Measurements from ENCODE around the gene HDAC4. TPM values are rescaled to one million over a fixed set of nuclear protein-coding genes. Genes with fewer than 3 reads are reported as not detected.
A peak's percentile ranks its signal among the peaks of the same experiment; 100 is the strongest.

Gene HDAC4
- total RNA-seq, 1 donor from 2014 or later, result 65.7 TPM

DNA sequence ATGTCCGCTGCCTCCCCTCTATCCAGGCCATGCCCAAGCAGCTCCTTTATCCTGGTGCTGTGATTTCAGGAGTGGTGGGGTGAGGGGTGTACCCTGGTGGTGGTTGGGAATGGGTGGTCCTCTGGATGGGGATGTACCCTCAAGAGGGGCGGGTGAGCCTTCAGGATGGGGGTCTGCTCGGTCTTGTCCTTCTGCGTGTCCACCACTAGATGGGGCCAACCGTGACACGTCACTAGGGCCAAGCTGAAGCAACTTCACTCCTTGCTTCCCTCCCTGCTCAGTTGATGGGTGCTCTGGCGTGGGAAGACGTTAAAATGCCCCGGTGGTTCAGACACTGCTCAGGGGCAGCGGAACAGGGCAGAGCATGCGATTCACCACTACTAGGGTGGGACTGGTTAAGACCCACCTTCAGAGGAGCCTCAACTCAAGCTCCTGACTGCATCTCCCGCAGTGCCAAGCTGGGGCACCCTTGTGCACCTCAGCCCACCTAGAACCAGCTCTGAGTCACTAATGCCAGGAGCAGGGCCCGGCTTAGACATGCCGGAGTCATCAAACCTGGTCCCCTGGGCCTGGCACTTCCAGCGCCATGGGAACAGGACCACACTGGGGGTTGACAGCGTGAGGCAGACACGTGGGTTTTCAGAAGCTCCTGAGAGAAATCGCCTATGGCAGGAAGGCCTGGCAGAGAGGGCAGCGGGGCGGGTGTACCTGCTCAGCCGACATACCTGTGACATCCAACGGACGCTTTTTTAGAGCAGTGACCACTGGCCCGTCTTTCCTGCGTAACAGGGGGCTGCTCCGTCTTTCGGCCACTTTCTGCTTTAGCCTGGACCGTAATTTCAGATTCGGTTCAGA, 256.7 kb downstream of the HDAC4 start:
- TF ChIP-seq, protein P1, sequence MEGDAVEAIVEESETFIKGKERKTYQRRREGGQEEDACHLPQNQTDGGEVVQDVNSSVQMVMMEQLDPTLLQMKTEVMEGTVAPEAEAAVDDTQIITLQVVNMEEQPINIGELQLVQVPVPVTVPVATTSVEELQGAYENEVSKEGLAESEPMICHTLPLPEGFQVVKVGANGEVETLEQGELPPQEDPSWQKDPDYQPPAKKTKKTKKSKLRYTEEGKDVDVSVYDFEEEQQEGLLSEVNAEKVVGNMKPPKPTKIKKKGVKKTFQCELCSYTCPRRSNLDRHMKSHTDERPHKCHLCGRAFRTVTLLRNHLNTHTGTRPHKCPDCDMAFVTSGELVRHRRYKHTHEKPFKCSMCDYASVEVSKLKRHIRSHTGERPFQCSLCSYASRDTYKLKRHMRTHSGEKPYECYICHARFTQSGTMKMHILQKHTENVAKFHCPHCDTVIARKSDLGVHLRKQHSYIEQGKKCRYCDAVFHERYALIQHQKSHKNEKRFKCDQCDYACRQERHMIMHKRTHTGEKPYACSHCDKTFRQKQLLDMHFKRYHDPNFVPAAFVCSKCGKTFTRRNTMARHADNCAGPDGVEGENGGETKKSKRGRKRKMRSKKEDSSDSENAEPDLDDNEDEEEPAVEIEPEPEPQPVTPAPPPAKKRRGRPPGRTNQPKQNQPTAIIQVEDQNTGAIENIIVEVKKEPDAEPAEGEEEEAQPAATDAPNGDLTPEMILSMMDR (IDR thresholded peaks at IDR 0.05), result peak; percentile 53 to 58 (median 54)
- no peak overlapping the region for H3K27ac ChIP-seq
- intact Hi-C loops (cut with DNase I), result loop anchor here (2.0 to 10.0 kb wide), 3 partner anchors 148 to 851 kb away; partner anchors contain the start of gene HDAC4
- no peaks in the 10 kb centered on the region for H3K9me3 ChIP-seq
- no peaks in the 10 kb centered on the region for H3K27me3 ChIP-seq
- H3K36me3 ChIP-seq, result peaks cover 5 to 23% of the 10 kb centered on the region in 2 donors
- no peak for DNase-seq (ENCODE audit: low spot score in 2 of 2)
- no peak overlapping the region for H3K4me3 ChIP-seq
- H3K4me1 ChIP-seq, result peaks cover 0 to 3% of the 10 kb centered on the region in 2 donors

DNA sequence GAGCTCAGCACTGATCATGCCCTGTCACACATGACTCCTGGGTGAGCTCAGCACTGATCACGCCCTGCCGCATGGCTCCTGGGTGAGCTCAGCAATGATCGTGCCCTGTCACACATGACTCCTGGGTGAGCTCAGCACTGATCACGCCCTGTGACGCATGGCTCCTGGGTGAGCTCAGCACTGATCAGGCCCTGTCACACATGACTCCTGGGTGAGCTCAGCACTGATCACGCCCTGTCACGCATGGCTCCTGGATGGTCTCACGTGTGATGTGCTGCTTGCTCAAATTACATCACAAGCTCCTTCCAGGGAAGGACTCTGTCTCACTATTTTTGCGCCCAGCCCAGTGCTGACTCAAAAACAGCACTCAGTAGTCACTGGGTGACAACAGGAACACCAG, 258.0 kb downstream of the HDAC4 start:
- H3K27ac ChIP-seq, result no peak overlapping the region
- intact Hi-C loops (cut with DNase I), result loop anchor here (5.0 to 10.0 kb wide), 2 partner anchors 149 to 852 kb away; no protein-coding TSS in a partner anchor
- no peak for DNase-seq (ENCODE audit: low spot score in 2 of 2)

DNA sequence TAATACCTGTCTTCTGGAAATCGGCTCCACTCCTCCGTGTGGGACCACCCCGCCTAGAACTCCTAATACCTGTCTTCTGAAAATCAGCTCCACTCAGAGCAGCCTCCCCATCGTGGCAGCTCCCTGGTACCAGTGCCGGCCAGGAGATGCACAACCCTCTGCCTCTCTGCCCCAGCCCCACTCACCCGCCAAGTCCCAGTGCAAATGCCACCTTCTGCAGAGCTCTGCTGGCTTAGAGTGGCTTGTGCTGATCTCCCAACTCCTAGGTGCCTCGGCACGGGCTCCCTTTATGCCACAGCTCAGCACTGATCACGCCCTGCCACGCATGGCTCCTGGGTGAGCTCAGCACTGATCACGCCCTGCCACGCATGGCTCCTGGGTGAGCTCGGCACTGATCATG, 258.5 kb downstream of the HDAC4 start:
- Histone ChIP-seq H3K27ac (no peak overlapping the region), H3K4me1 (peaks cover 0 to 3% of the 10 kb centered on the region in 2 donors), H3K9me3 (no peaks in the 10 kb centered on the region), H3K36me3 (peaks cover 10 to 24% of the 10 kb centered on the region in 2 donors), H3K27me3 (no peaks in the 10 kb centered on the region), H3K4me3 (no peak overlapping the region)
- intact Hi-C loops (cut with DNase I), result loop anchor here (5.0 to 10.0 kb wide), 2 partner anchors 150 to 853 kb away; no protein-coding TSS in a partner anchor
- TF ChIP-seq, protein P1 (IDR thresholded peaks at IDR 0.05), result no peak
- no peak for DNase-seq (ENCODE audit: low spot score in 2 of 2)

More for the DNA sequence above, 258.0 kb downstream of the HDAC4 start:
- Histone ChIP-seq H3K27me3 (no peaks in the 10 kb centered on the region), H3K4me1 (peaks cover 0 to 3% of the 10 kb centered on the region in 2 donors), H3K9me3 (no peaks in the 10 kb centered on the region), H3K4me3 (no peak overlapping the region), H3K36me3 (peaks cover 10 to 28% of the 10 kb centered on the region in 2 donors)
- TF ChIP-seq, protein P1 (IDR thresholded peaks at IDR 0.05), result no peak

DNA sequence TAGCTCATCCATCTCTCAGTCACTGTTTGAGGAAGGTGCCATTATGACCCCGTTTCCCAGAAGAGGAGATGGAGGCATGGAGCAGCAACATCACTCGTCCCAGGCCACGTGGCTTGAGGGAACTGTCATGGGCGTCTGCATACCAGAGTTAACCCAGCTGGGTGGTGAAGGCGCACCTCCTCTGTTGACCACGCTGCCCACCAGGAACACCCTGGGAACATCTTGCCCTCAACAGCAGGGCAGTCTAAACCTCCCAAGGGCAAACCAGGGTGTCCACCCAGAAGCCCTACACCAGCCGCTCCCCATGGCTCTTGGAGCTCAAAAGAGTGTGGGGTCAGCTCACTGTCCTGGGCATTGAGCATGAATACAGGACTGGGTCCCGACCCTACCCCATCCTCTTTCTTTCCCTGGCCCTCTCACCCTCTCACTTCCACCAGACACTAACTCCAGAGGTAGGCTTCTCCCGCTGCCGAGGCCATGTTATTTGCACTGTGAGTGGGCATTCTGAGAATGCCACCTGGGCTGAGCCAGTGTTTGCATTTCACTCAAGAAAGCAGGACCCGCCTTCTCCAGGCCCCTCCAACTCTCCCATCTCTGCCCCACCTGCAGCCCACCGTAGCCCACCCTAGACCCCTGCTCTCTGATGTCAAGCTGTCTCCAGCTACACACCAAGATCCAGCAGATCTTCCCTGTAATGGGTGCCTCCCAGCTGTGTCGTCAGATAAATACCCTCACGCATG, 259.6 kb downstream of the HDAC4 start:
- intact Hi-C loops (cut with DNase I), result loop anchor here (5.0 to 10.0 kb wide), 2 partner anchors 151 to 854 kb away; no protein-coding TSS in a partner anchor
- Histone ChIP-seq H3K4me3 (no peak overlapping the region), H3K4me1 (peaks cover 0 to 3% of the 10 kb centered on the region in 2 donors), H3K27me3 (no peaks in the 10 kb centered on the region), H3K36me3 (peaks cover 15 to 24% of the 10 kb centered on the region in 2 donors), H3K27ac (no peak overlapping the region), H3K9me3 (no peaks in the 10 kb centered on the region)
- DNase-seq (ENCODE audit: low spot score in 2 of 2), result no peak
- TF ChIP-seq, protein P1 (IDR thresholded peaks at IDR 0.05), result no peak

DNA sequence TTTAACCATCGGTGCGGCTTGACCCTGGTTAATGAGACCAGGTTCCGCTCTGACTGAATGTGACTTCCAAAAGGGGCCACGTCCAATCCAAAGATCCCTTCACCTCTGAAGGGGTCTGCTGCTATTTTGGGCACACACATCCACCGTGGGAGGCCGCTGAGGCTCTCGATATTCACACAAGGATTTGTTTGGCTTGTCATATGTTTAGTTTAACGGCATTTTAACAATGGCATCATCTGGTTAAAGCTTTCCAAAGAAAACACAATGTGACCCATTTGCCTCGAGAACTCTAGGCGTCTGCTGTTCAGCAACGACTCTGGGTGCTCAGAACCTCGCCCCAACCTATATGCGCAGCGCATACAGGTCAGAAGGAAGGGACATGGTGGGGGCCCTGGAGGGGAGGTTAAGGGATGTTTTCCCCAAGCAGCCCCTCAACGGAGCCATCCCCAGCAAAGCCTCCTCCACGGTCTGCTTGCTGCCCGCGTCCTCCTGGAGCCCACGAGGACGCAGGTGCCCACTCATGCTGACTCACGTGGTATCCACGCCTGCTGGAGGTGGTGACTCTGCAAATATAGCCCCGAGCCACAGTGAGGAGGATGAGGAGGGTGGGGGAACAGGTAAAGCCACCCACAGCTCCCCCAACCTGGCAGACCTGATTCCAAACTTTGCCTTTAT, 260.3 kb downstream of the HDAC4 start:
- Histone ChIP-seq H3K4me3 (no peak overlapping the region), H3K27me3 (no peaks in the 10 kb centered on the region), H3K27ac (no peak overlapping the region), H3K36me3 (peaks cover 15 to 25% of the 10 kb centered on the region in 2 donors), H3K4me1 (peaks cover 0 to 3% of the 10 kb centered on the region in 2 donors), H3K9me3 (no peaks in the 10 kb centered on the region)
- TF ChIP-seq, protein P1 (IDR thresholded peaks at IDR 0.05), result no peak
- intact Hi-C loops (cut with DNase I), result loop anchor here (5.0 to 10.0 kb wide), 2 partner anchors 152 to 854 kb away; no protein-coding TSS in a partner anchor
- DNase-seq (ENCODE audit: low spot score in 2 of 2), result no peak
